ENCODE data around the gene CWF19L2.

DNA sequence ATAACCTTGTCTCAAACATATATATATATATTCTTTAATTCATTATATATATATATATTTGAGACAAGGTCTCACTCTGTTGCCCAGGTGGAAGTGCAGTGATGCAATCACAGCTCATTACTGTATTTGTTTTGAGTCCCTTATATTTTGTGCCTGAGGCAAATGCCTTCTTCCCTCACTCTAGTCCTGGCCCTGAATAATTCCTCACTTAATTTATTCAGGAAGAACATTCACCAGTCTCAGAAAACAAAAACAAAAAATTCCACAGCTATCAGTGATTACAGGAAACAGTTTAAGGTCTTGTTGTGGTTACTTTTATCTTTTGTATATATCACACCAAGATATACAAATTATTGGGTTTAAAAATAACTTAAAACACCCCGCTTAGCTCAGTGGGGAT lies 155.7 kb downstream of the CWF19L2 start:
- TF ChIP-seq POLR2AphosphoS5 (IDR thresholded peaks at IDR 0.05; ENCODE audit: low read depth, low read length) (no peak), SIN3A (IDR thresholded peaks at IDR 0.05; ENCODE audit: borderline replicate concordance, insufficient read depth, low read length) (no peak), TAF1 (IDR thresholded peaks at IDR 0.05; ENCODE audit: borderline replicate concordance, insufficient read depth, low read length) (no peak), FOXP2 (optimal IDR thresholded peaks at IDR 0.05; ENCODE audit: borderline replicate concordance, extremely low read depth, extremely low read length, insufficient read depth) (no peak)
- TF ChIP-seq, protein P1, sequence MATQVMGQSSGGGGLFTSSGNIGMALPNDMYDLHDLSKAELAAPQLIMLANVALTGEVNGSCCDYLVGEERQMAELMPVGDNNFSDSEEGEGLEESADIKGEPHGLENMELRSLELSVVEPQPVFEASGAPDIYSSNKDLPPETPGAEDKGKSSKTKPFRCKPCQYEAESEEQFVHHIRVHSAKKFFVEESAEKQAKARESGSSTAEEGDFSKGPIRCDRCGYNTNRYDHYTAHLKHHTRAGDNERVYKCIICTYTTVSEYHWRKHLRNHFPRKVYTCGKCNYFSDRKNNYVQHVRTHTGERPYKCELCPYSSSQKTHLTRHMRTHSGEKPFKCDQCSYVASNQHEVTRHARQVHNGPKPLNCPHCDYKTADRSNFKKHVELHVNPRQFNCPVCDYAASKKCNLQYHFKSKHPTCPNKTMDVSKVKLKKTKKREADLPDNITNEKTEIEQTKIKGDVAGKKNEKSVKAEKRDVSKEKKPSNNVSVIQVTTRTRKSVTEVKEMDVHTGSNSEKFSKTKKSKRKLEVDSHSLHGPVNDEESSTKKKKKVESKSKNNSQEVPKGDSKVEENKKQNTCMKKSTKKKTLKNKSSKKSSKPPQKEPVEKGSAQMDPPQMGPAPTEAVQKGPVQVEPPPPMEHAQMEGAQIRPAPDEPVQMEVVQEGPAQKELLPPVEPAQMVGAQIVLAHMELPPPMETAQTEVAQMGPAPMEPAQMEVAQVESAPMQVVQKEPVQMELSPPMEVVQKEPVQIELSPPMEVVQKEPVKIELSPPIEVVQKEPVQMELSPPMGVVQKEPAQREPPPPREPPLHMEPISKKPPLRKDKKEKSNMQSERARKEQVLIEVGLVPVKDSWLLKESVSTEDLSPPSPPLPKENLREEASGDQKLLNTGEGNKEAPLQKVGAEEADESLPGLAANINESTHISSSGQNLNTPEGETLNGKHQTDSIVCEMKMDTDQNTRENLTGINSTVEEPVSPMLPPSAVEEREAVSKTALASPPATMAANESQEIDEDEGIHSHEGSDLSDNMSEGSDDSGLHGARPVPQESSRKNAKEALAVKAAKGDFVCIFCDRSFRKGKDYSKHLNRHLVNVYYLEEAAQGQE (IDR thresholded peaks at IDR 0.05; ENCODE audit: insufficient read depth in 1 of 2, low read depth in 2 of 2, low read length in 2 of 2): no peak

Measured in PFSK-1 (cell line).